ENCODE results near the gene FAM219B. TPM values are rescaled to one million over a fixed set of nuclear protein-coding genes. Genes with fewer than 3 reads are reported as not detected.

FAM219B gene
- polyA plus RNA-seq, 1 donor = 49.7 TPM

- no peak for DNase-seq
These were observed 34.0 kb downstream of the FAM219B start for GRCh38 chr15:74872702-74873035.

GRCh38 chr15:74870436-74871215, 36.0 kb downstream of the FAM219B start:
- DNase-seq = no peak

GRCh38 chr15:74869726-74870407, 36.8 kb downstream of the FAM219B start:
- DNase-seq = peak; percentile 38

- no peak for DNase-seq
These were observed 37.3 kb downstream of the FAM219B start for GRCh38 chr15:74869372-74869725.

GRCh38 chr15:74868059-74868458, 38.6 kb downstream of the FAM219B start:
- no peak for DNase-seq

- no peak for DNase-seq
These were observed 39.1 kb downstream of the FAM219B start for GRCh38 chr15:74867466-74868038.

- DNase-seq = no peak
These were observed 40.6 kb downstream of the FAM219B start for GRCh38 chr15:74866090-74866489.

GRCh38 chr15:74865316-74865715, 41.3 kb downstream of the FAM219B start:
- no peak for DNase-seq

- no peak for DNase-seq
These were observed 42.4 kb downstream of the FAM219B start for GRCh38 chr15:74864296-74864695.

GRCh38 chr15:74863239-74864056, 43.2 kb downstream of the FAM219B start:
- no peak for DNase-seq

GRCh38 chr15:74858369-74858740, 48.3 kb downstream of the FAM219B start:
- DNase-seq = no peak

GRCh38 chr15:74857671-74858368, 48.8 kb downstream of the FAM219B start:
- DNase-seq = no peak

- no peak for DNase-seq
These were observed 49.5 kb downstream of the FAM219B start for GRCh38 chr15:74857082-74857655.

GRCh38 chr15:74856537-74856936, 50.1 kb downstream of the FAM219B start:
- DNase-seq = no peak

GRCh38 chr15:74855857-74856256, 50.8 kb downstream of the FAM219B start:
- no peak for DNase-seq

- DNase-seq = no peak
These were observed 52.1 kb downstream of the FAM219B start for GRCh38 chr15:74854453-74855022.

GRCh38 chr15:74851960-74852359, 54.7 kb downstream of the FAM219B start:
- no peak for DNase-seq

GRCh38 chr15:74850393-74850792, 56.3 kb downstream of the FAM219B start:
- no peak for DNase-seq
